Fibroblast of lung (primary cell): ENCODE results near the gene GID8. TPM values are rescaled to one million over a fixed set of nuclear protein-coding genes. Genes with fewer than 3 reads are reported as not detected.
"Not testable (repeated sequence)": the region's sequence is repeated elsewhere in the genome, so short reads cannot be mapped to it uniquely, and the experiment has no call there.

Experiments used
- DNase-seq, 2 donors: peaks; one replicate each; pipeline versions ENCODE4 v3.0.0 to v3.0.0-alpha.2; 2010; ENCODE audit warnings: low read depth in 2 of 2
- H2AFZ ChIP-seq: 2 replicates; pipeline ENCODE4 v1.5.1; 2012; ENCODE audit warnings: low read length, control low read depth, inconsistent platforms
- H3K27ac ChIP-seq: 2 replicates; pipeline ENCODE4 v1.5.1; 2011; ENCODE audit warnings: low read length, control low read depth; ENCODE audit not compliant: insufficient read depth
- H3K27me3 ChIP-seq: 2 replicates; pipeline ENCODE4 v1.5.1; 2011; ENCODE audit warnings: mild to moderate bottlenecking, low read length; ENCODE audit not compliant: control insufficient read depth, insufficient read depth
- H3K36me3 ChIP-seq: 2 replicates; pipeline ENCODE4 v1.5.1; 2011; ENCODE audit warnings: low read length; ENCODE audit not compliant: control insufficient read depth, insufficient read depth
- H3K4me1 ChIP-seq: 2 replicates; pipeline ENCODE4 v1.5.1; 2011; ENCODE audit warnings: low read length; ENCODE audit not compliant: control insufficient read depth, insufficient read depth; ENCODE audit errors: extremely low read depth
- H3K4me2 ChIP-seq: 2 replicates; pipeline ENCODE4 v1.5.1; 2011; ENCODE audit warnings: low read length, control low read depth; ENCODE audit not compliant: insufficient read depth; ENCODE audit errors: extremely low read depth
- H3K4me3 ChIP-seq, 4 experiments: fragments of 200-600 bp in 1 of 4; sonication (generic) in 1 of 4; replicated peaks in 1 of 4; 2 replicates each; pipeline ENCODE4 v1.5.1; 2011 to 2016; ENCODE audit warnings: low read length in 4 of 4, low read depth in 3 of 4, mild to moderate bottlenecking in 3 of 4, control low read depth in 2 of 4, inconsistent platforms in 1 of 4, mixed read lengths in 1 of 4; ENCODE audit not compliant: insufficient read depth in 1 of 4; ENCODE audit errors: control extremely low read depth in 1 of 4
- H3K79me2 ChIP-seq: 2 replicates; pipeline ENCODE4 v1.5.1; 2012; ENCODE audit warnings: mild to moderate bottlenecking, low read length, inconsistent platforms; ENCODE audit not compliant: control insufficient read depth, insufficient read depth
- H3K9ac ChIP-seq: 2 replicates; pipeline ENCODE4 v1.5.1; 2011; ENCODE audit warnings: mild to moderate bottlenecking, low read length, control low read depth; ENCODE audit not compliant: insufficient read depth
- H3K9me3 ChIP-seq: 2 replicates; pipeline ENCODE4 v1.5.1; 2012; ENCODE audit warnings: low read depth, low read length; ENCODE audit not compliant: control insufficient read depth, insufficient read depth
- H4K20me1 ChIP-seq: 2 replicates; pipeline ENCODE4 v1.5.1; 2011; ENCODE audit warnings: low read length; ENCODE audit not compliant: control insufficient read depth, insufficient read depth; ENCODE audit errors: extremely low read depth
- EZH2 ChIP-seq: IDR thresholded peaks from 2 replicates; pipeline ENCODE4 v1.5.1; 2012; ENCODE audit warnings: low read length, control low read depth, mild to moderate bottlenecking; ENCODE audit errors: missing control alignments
- polyA plus RNA-seq, 2 donors: library from polyadenylated mRNA; depleted of rRNA in 1 of 2; stranded (reverse) in 1 of 2; unstranded in 1 of 2; fragments of >200 nt; gene quantifications; 2 replicates each; pipeline ENCODE4 v1.2.1, GENCODE V29; 2011 to 2012; ENCODE audit warnings: missing spikeins in 1 of 2
- total RNA-seq: library from RNA; depleted of rRNA; stranded (reverse); fragments of >200 nt; gene quantifications from 2 replicates; pipeline ENCODE4 v1.2.1, GENCODE V29; 2014
- TF ChIP-seq, protein P1 (sequence below), 2 donors: IDR thresholded peaks in 1 of 2; conservative IDR thresholded peaks in 1 of 2; 1 replicate in 1 of 2; 2 replicates in 1 of 2; pipeline ENCODE4 v1.5.1; 2011 to 2012; ENCODE audit warnings: low read length in 2 of 2, control low read depth in 1 of 2, inconsistent platforms in 1 of 2, low read depth in 1 of 2, mild to moderate bottlenecking in 1 of 2

GID8 gene
- total and polyA plus RNA-seq, 2 donors (not counting 1 experiment from before 2014, with no cell fraction given) = 23.0 to 33.9 TPM

GRCh38 chr20:62921119-62921687 lies 16.7 kb upstream of the GID8 start:
- no peak overlapping the region for H3K27ac ChIP-seq
- H2AFZ ChIP-seq = no peak overlapping the region
- H4K20me1 ChIP-seq = peaks cover 11% of the 10 kb centered on the region
- H3K79me2 ChIP-seq = peaks cover 98% of the 10 kb centered on the region
- H3K4me1 ChIP-seq = peaks cover 17% of the 10 kb centered on the region
- H3K27me3 ChIP-seq = no peaks in the 10 kb centered on the region
- no peaks in the 10 kb centered on the region for H3K36me3 ChIP-seq
- TF ChIP-seq EZH2 = no peak
- TF ChIP-seq, protein P1, sequence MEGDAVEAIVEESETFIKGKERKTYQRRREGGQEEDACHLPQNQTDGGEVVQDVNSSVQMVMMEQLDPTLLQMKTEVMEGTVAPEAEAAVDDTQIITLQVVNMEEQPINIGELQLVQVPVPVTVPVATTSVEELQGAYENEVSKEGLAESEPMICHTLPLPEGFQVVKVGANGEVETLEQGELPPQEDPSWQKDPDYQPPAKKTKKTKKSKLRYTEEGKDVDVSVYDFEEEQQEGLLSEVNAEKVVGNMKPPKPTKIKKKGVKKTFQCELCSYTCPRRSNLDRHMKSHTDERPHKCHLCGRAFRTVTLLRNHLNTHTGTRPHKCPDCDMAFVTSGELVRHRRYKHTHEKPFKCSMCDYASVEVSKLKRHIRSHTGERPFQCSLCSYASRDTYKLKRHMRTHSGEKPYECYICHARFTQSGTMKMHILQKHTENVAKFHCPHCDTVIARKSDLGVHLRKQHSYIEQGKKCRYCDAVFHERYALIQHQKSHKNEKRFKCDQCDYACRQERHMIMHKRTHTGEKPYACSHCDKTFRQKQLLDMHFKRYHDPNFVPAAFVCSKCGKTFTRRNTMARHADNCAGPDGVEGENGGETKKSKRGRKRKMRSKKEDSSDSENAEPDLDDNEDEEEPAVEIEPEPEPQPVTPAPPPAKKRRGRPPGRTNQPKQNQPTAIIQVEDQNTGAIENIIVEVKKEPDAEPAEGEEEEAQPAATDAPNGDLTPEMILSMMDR (conservative IDR thresholded peaks at IDR 0.05 in 1 of 2, IDR thresholded peaks at IDR 0.05 in 1 of 2; ENCODE audit: low read depth in 1 of 2, low read length in 2 of 2) = peak; percentile 41 to 67
- H3K9me3 ChIP-seq = no peaks in the 10 kb centered on the region
- peak; percentile 33 to 56 for DNase-seq
- H3K4me3 ChIP-seq = no peak overlapping the region
- H3K4me2 ChIP-seq = peak overlapping the region; percentile 18
- no peak overlapping the region for H3K9ac ChIP-seq

- H3K4me1 ChIP-seq = peaks cover 15% of the 10 kb centered on the region
- H4K20me1 ChIP-seq = peaks cover 9% of the 10 kb centered on the region
- peak overlapping the region; percentile 44 for H3K27ac ChIP-seq
Observed at GRCh38 chr20:62922451-62922921, 15.5 kb upstream of the GID8 start.

GRCh38 chr20:62923059-62923668 lies 14.8 kb upstream of the GID8 start:
- not testable (repeated sequence) for H3K4me2 ChIP-seq, H3K27me3 ChIP-seq, H3K36me3 ChIP-seq, H3K9ac ChIP-seq, H2AFZ ChIP-seq, H3K9me3 ChIP-seq, H4K20me1 ChIP-seq
- Histone ChIP-seq H3K4me1 (peaks cover 16% of the 10 kb centered on the region), H3K79me2 (peaks cover 96% of the 10 kb centered on the region), H3K4me3 (peak overlapping the region in 1 of 4 experiments; percentile 9), H3K27ac (peak overlapping the region; percentile 44)
- peak; percentile 60 to 89 for DNase-seq

More at GRCh38 chr20:62922451-62922921, 15.5 kb upstream of the GID8 start:
- Histone ChIP-seq H3K27me3 (no peaks in the 10 kb centered on the region), H2AFZ (no peak overlapping the region), H3K36me3 (no peaks in the 10 kb centered on the region), H3K9me3 (no peaks in the 10 kb centered on the region), H3K9ac (no peak overlapping the region), H3K79me2 (peaks cover 96% of the 10 kb centered on the region), H3K4me2 (no peak overlapping the region), H3K4me3 (no peak overlapping the region)
- DNase-seq = no peak
- TF ChIP-seq, protein P1 (conservative IDR thresholded peaks at IDR 0.05 in 1 of 2, IDR thresholded peaks at IDR 0.05 in 1 of 2; ENCODE audit: low read depth in 1 of 2, low read length in 2 of 2) = no peak
- TF ChIP-seq EZH2 = no peak
